Endothelial cell of umbilical vein (primary cell): ENCODE data around the gene SART3. TPM values are rescaled to one million over a fixed set of nuclear protein-coding genes. Genes with fewer than 3 reads are reported as not detected.

ENCODE experiments used
- BruUV-seq: library from RNA; stranded (reverse); fragments of 400-500 nt; replicated peaks from 2 replicates; lab custom pipeline; 2021; lab: Mats Ljungman, UMichigan
- CTCF ChIA-PET: fragments of 300-600, 350-600 bp; sonication (Branson Sonifier 250); formaldehyde crosslinking; loops from one replicate; lab custom pipeline; 2021; ENCODE audit warnings: antibody characterized with exemption, inconsistent platforms; lab: Charles Lee
- POLR2A ChIA-PET: fragments of 300-600, 350-600 bp; sonication (Branson Sonifier 250); formaldehyde crosslinking; loops from one replicate; lab custom pipeline; 2021; ENCODE audit warnings: antibody characterized with exemption, inconsistent platforms; lab: Charles Lee
- DNase-seq: peaks from one replicate; pipeline ENCODE4 v3.0.0-alpha.2; 2011; ENCODE audit warnings: low read depth, low spot score
- FAIRE-seq: peaks from 2 replicates; lab custom pipeline; 2011; peaks lifted over from hg19 to GRCh38; lab: Jason Lieb, UNC
- H2AFZ ChIP-seq: 2 replicates; pipeline ENCODE4 v1.6.0; 2012; ENCODE audit warnings: low read depth, low read length, control low read depth, inconsistent platforms
- H3K27ac ChIP-seq: 2 replicates; pipeline ENCODE4 v1.5.1; 2011; ENCODE audit warnings: low read depth, mild to moderate bottlenecking, control low read depth, low read length, moderate library complexity; ENCODE audit not compliant: insufficient read depth
- H3K27me3 ChIP-seq, 2 experiments: 2 replicates each; pipeline versions ENCODE4 v1.6.0 to v1.6.1; 2011; ENCODE audit warnings: low read length in 2 of 2, mixed read lengths in 1 of 2; ENCODE audit not compliant: control insufficient read depth in 2 of 2, insufficient read depth in 2 of 2
- H3K36me3 ChIP-seq, 2 experiments: 2 replicates in 1 of 2; 3 replicates in 1 of 2; pipeline ENCODE4 v1.5.1; 2011; ENCODE audit warnings: low read length in 2 of 2, mild to moderate bottlenecking in 1 of 2, moderate library complexity in 1 of 2; ENCODE audit not compliant: control insufficient read depth in 2 of 2, insufficient read depth in 2 of 2; ENCODE audit errors: extremely low read depth in 1 of 2
- H3K4me1 ChIP-seq: 3 replicates; pipeline ENCODE4 v1.5.1; 2011; ENCODE audit warnings: mild to moderate bottlenecking, low read length; ENCODE audit not compliant: control insufficient read depth, insufficient read depth; ENCODE audit errors: extremely low read depth
- H3K4me2 ChIP-seq: 2 replicates; pipeline ENCODE4 v1.6.1; 2011; ENCODE audit warnings: low read length, control low read depth, mixed read lengths; ENCODE audit not compliant: insufficient read depth
- H3K4me3 ChIP-seq, 3 experiments: fragments of 200-600 bp in 1 of 3; sonication (generic), shearing (Covaris generic) in 1 of 3; replicated peaks in 1 of 3; 2 replicates each; pipeline ENCODE4 v1.5.1; 2011 to 2016; ENCODE audit warnings: control low read depth in 3 of 3, low read length in 3 of 3, mild to moderate bottlenecking in 2 of 3, inconsistent platforms in 1 of 3, low read depth in 1 of 3, moderate library complexity in 1 of 3; ENCODE audit not compliant: insufficient read depth in 1 of 3
- H3K79me2 ChIP-seq: 2 replicates; pipeline ENCODE4 v1.6.0; 2012; ENCODE audit warnings: low read length, inconsistent platforms; ENCODE audit not compliant: control insufficient read depth, insufficient read depth
- H3K9ac ChIP-seq: replicated peaks from 2 replicates; pipeline ENCODE3; 2011; ENCODE audit warnings: low read length, control low read depth; ENCODE audit not compliant: insufficient read depth; ENCODE audit errors: extremely low read depth
- H3K9me1 ChIP-seq: replicated peaks from 3 replicates; pipeline ENCODE4 v1.6.0; 2011; ENCODE audit warnings: mild to moderate bottlenecking, low read length; ENCODE audit not compliant: control insufficient read depth, insufficient read depth; ENCODE audit errors: extremely low read depth
- H3K9me3 ChIP-seq: replicated peaks from 2 replicates; pipeline ENCODE4 v1.5.1; 2012; ENCODE audit warnings: low read length, inconsistent platforms; ENCODE audit not compliant: control insufficient read depth, insufficient read depth
- H4K20me1 ChIP-seq: replicated peaks from 2 replicates; pipeline ENCODE3; 2011; ENCODE audit warnings: mild to moderate bottlenecking, low read length; ENCODE audit not compliant: control insufficient read depth, insufficient read depth; ENCODE audit errors: extremely low read depth
- EZH2 ChIP-seq: IDR thresholded peaks from 2 replicates; pipeline ENCODE4 v1.6.1; 2012; ENCODE audit warnings: borderline replicate concordance, low read depth, mild to moderate bottlenecking, moderate library complexity, low read length, inconsistent platforms; ENCODE audit not compliant: severe bottlenecking
- FOS ChIP-seq: IDR thresholded peaks from 2 replicates; pipeline ENCODE4 v1.6.1; 2011; ENCODE audit warnings: mild to moderate bottlenecking, low read length, moderate library complexity, borderline replicate concordance; ENCODE audit not compliant: insufficient read depth
- GATA2 ChIP-seq: IDR thresholded peaks from 2 replicates; pipeline ENCODE4 v1.7.0; 2011; ENCODE audit warnings: low read depth, mild to moderate bottlenecking, moderate library complexity, mixed read lengths, low read length; ENCODE audit not compliant: insufficient read length, insufficient read depth
- JUN ChIP-seq: IDR thresholded peaks from 2 replicates; pipeline ENCODE4 v1.6.1; 2011; ENCODE audit warnings: borderline replicate concordance, low read depth; ENCODE audit not compliant: insufficient read length, insufficient read depth
- MYC ChIP-seq: IDR thresholded peaks from one replicate; pipeline ENCODE4 v1.6.1; 2011; ENCODE audit warnings: mild to moderate bottlenecking, low read depth, low read length
- POLR2A ChIP-seq: IDR thresholded peaks from 2 replicates; pipeline ENCODE4 v1.6.1; 2012; ENCODE audit warnings: low read depth, mild to moderate bottlenecking, control low read depth, low read length
- POLR2AphosphoS5 ChIP-seq: IDR thresholded peaks from 2 replicates; pipeline ENCODE4 v1.6.1; 2012; ENCODE audit warnings: low read depth, mild to moderate bottlenecking, control low read depth, low read length, moderate library complexity; ENCODE audit not compliant: insufficient read depth
- dilution Hi-C: fragments of 300-500 bp; cut with MboI; formaldehyde crosslinking; loops from one replicate; pipeline ENCODE4 v1.15.0; 2019; ENCODE audit warnings: low sequenced_read_pairs; ENCODE audit not compliant: extremely low pct_ligation_motif_present
- intact Hi-C: fragments of 100-400 bp; cut with micrococcal nuclease; formaldehyde crosslinking; loops from one replicate; pipeline ENCODE4 v1.10.0; 2022
- polyA plus RNA-seq, 4 experiments: library from polyadenylated mRNA; depleted of rRNA in 3 of 4; stranded (reverse) in 3 of 4; unstranded in 1 of 4; fragments of >200 nt; gene quantifications; 2 replicates each; pipeline versions ENCODE4 v1.2.1 to v1.2.3, GENCODE V29; 2011 to 2012; ENCODE audit warnings: missing spikeins in 1 of 4
- total RNA-seq: library from RNA; stranded (reverse); gene quantifications from 2 replicates; pipeline ENCODE4 v1.2.3, GENCODE V29; 2021
- TF ChIP-seq, protein P1 (sequence below), 2 donors: IDR thresholded peaks; 1 replicate in 1 of 2; 2 replicates in 1 of 2; pipeline ENCODE4 v1.5.1; 2011; ENCODE audit warnings: low read length in 2 of 2, mild to moderate bottlenecking in 2 of 2, moderate library complexity in 2 of 2, control low read depth in 1 of 2, inconsistent platforms in 1 of 2, low read depth in 1 of 2; ENCODE audit not compliant: insufficient read depth in 1 of 2; ENCODE audit errors: extremely low read depth in 1 of 2
- TF ChIP-seq, protein P2 (sequence below): IDR thresholded peaks from 2 replicates; pipeline ENCODE4 v1.6.1; 2011; ENCODE audit not compliant: insufficient read depth, insufficient read length

SART3 gene
- total and polyA plus RNA-seq, 2 donors (not counting 3 experiments of a cell fraction or from before 2014, with no cell fraction given) = 13.9 to 50.7 TPM

DNA sequence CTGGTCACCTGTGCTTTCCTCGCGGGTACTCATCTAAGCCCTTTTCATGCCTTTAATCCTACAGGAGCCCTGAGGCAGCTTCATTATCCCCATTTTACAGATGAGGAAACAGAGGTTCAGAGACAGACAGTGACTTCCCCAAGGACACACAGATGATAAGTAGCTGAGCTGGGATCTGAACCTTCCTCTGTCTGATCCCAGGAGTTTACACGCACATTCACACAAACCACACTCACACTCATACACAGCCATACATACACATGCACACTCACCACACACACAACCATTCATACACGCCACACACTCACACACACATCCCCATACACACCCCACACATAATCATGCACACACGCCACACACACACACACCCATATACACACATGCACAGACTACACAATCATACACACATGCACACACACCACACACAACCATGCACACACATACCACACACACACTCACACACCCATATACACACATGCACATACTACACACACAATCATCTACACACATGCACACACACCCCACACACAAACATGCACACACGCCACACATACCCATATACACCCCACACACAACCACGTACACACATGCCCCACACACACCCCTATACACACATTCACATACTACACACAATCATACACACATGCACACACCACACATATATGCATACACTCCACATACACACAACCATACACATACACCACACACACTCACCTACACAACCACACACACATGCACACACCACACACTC, 34.2 kb upstream of the SART3 start:
- Histone ChIP-seq H4K20me1 (no peaks in the 10 kb centered on the region), H3K4me1 (no peaks in the 10 kb centered on the region), H3K4me3 (no peak overlapping the region), H3K79me2 (no peaks in the 10 kb centered on the region), H3K36me3 (no peaks in the 10 kb centered on the region), H2AFZ (no peak overlapping the region), H3K4me2 (no peak overlapping the region), H3K9me3 (no peaks in the 10 kb centered on the region), H3K27me3 (no peaks in the 10 kb centered on the region), H3K9me1 (no peaks in the 10 kb centered on the region), H3K27ac (no peak overlapping the region), H3K9ac (no peak overlapping the region)
- FAIRE-seq (no peak), DNase-seq (no peak)
- dilution Hi-C loops (no loop called here), intact Hi-C loops (no loop called here)
- ChIA-PET CTCF (no interaction called here), POLR2A (no interaction called here)
- TF ChIP-seq JUN (no peak), FOS (no peak), MYC (no peak), POLR2AphosphoS5 (no peak), POLR2A (no peak), EZH2 (no peak), GATA2 (no peak)
- TF ChIP-seq, protein P1, sequence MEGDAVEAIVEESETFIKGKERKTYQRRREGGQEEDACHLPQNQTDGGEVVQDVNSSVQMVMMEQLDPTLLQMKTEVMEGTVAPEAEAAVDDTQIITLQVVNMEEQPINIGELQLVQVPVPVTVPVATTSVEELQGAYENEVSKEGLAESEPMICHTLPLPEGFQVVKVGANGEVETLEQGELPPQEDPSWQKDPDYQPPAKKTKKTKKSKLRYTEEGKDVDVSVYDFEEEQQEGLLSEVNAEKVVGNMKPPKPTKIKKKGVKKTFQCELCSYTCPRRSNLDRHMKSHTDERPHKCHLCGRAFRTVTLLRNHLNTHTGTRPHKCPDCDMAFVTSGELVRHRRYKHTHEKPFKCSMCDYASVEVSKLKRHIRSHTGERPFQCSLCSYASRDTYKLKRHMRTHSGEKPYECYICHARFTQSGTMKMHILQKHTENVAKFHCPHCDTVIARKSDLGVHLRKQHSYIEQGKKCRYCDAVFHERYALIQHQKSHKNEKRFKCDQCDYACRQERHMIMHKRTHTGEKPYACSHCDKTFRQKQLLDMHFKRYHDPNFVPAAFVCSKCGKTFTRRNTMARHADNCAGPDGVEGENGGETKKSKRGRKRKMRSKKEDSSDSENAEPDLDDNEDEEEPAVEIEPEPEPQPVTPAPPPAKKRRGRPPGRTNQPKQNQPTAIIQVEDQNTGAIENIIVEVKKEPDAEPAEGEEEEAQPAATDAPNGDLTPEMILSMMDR (IDR thresholded peaks at IDR 0.05; ENCODE audit: extremely low read depth in 1 of 2, insufficient read depth in 1 of 2, low read depth in 1 of 2, low read length in 2 of 2) = no peak
- TF ChIP-seq, protein P2, sequence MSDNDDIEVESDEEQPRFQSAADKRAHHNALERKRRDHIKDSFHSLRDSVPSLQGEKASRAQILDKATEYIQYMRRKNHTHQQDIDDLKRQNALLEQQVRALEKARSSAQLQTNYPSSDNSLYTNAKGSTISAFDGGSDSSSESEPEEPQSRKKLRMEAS = no peak
- BruUV-seq = no TSS peak
